Spinal cord (tissue), 10 donors: ENCODE measurements around the gene C6orf58. TPM values are rescaled to one million over a fixed set of nuclear protein-coding genes. Genes with fewer than 3 reads are reported as not detected.
A peak's percentile ranks its signal among the peaks of the same experiment; 100 is the strongest.
"Not testable (repeated sequence)": the region's sequence is repeated elsewhere in the genome, so short reads cannot be mapped to it uniquely, and the experiment has no call there.

Experiments
- DNase-seq, 6 donors: peaks; one replicate each; pipeline versions ENCODE4 v3.0.0 to v3.0.0-alpha.2; 2013 to 2015; ENCODE audit warnings: low spot score in 6 of 6, low read depth in 4 of 6
- H3K27ac ChIP-seq: one replicate; pipeline ENCODE4 v1.5.1; 2013; ENCODE audit warnings: low read depth, low read length, control low read depth
- H3K27me3 ChIP-seq: one replicate; pipeline ENCODE4 v1.6.1; 2013; ENCODE audit warnings: low read length; ENCODE audit not compliant: control insufficient read depth, insufficient read depth
- H3K36me3 ChIP-seq: one replicate; pipeline ENCODE4 v1.6.1; 2013; ENCODE audit warnings: low read length; ENCODE audit not compliant: control insufficient read depth, insufficient read depth
- H3K4me1 ChIP-seq: one replicate; pipeline ENCODE4 v1.6.1; 2013; ENCODE audit warnings: low read length; ENCODE audit not compliant: control insufficient read depth, insufficient read depth
- H3K4me3 ChIP-seq: one replicate; pipeline ENCODE4 v1.5.1; 2013; ENCODE audit warnings: low read depth, low read length, control low read depth
- H3K9me3 ChIP-seq: one replicate; pipeline ENCODE4 v1.6.1; 2013; ENCODE audit warnings: low read length; ENCODE audit not compliant: control insufficient read depth, insufficient read depth
- WGBS: methylation state at CpG from one replicate; pipeline ENCODE4 v1.1.5; 2013; ENCODE audit warnings: missing lambda C conversion rate; ENCODE audit not compliant: insufficient coverage; 5-methylcytosine and 5-hydroxymethylcytosine counted together
- polyA plus RNA-seq, 2 donors: library from polyadenylated mRNA; unstranded; fragments of 120-200 nt; gene quantifications; one replicate each; pipeline ENCODE4 v1.2.1, GENCODE V29; 2013; ENCODE audit not compliant: insufficient read length in 2 of 2
- total RNA-seq, 2 donors: library from RNA; depleted of rRNA in 1 of 2; stranded (reverse); fragments of 120-200 nt in 1 of 2; fragments of >200 nt in 1 of 2; gene quantifications; one replicate each; pipeline versions ENCODE4 v1.2.3 to v1.2.4, GENCODE V29; 2013 to 2014
- donor health status: healthy.

Gene C6orf58
- total and polyA plus RNA-seq, 4 donors = 0.17 to 1.6 (median 1.2) TPM; not detected in 1

GRCh38 chr6:127587875-127588274 is 10.9 kb downstream of the C6orf58 start:
- H3K9me3 ChIP-seq = no peaks in the 10 kb centered on the region
- no peaks in the 10 kb centered on the region for H3K27me3 ChIP-seq
- H3K4me1 ChIP-seq = no peaks in the 10 kb centered on the region
- no peak for DNase-seq
- no peaks in the 10 kb centered on the region for H3K36me3 ChIP-seq
- 80% methylated on average over 1 of the region's 2 CpGs for WGBS
- no peak overlapping the region for H3K27ac ChIP-seq
- H3K4me3 ChIP-seq = no peak overlapping the region

GRCh38 chr6:127589135-127589534 is 12.2 kb downstream of the C6orf58 start:
- no peaks in the 10 kb centered on the region for H3K4me1 ChIP-seq
- H3K27me3 ChIP-seq = no peaks in the 10 kb centered on the region
- no peak overlapping the region for H3K4me3 ChIP-seq
- H3K36me3 ChIP-seq = no peaks in the 10 kb centered on the region
- no peak for DNase-seq
- no peaks in the 10 kb centered on the region for H3K9me3 ChIP-seq
- H3K27ac ChIP-seq = no peak overlapping the region

GRCh38 chr6:127590344-127590743 is 13.4 kb downstream of the C6orf58 start:
- Histone ChIP-seq H3K36me3 (no peaks in the 10 kb centered on the region), H3K4me1 (no peaks in the 10 kb centered on the region), H3K4me3 (no peak overlapping the region), H3K9me3 (no peaks in the 10 kb centered on the region), H3K27me3 (no peaks in the 10 kb centered on the region), H3K27ac (no peak overlapping the region)
- no CpG with 5 or more reads among the region's 1 CpG for WGBS
- no peak for DNase-seq

- no peak for DNase-seq
- H3K9me3 ChIP-seq = no peaks in the 10 kb centered on the region
- no peaks in the 10 kb centered on the region for H3K36me3 ChIP-seq
- no peak overlapping the region for H3K27ac ChIP-seq
- no peak overlapping the region for H3K4me3 ChIP-seq
- H3K4me1 ChIP-seq = no peaks in the 10 kb centered on the region
- no CpG with 5 or more reads among the region's 7 CpGs for WGBS
- H3K27me3 ChIP-seq = no peaks in the 10 kb centered on the region
Measured at GRCh38 chr6:127592964-127593363, 16.0 kb downstream of the C6orf58 start.

- H3K36me3 ChIP-seq, DNase-seq, H3K27ac ChIP-seq, H3K27me3 ChIP-seq, H3K4me3 ChIP-seq, H3K4me1 ChIP-seq, H3K9me3 ChIP-seq: not testable (repeated sequence)
- WGBS = 96% methylated on average over 5 of the region's 21 CpGs
Measured at GRCh38 chr6:127593456-127593855, 16.5 kb downstream of the C6orf58 start.

GRCh38 chr6:127606131-127606562 is 29.2 kb downstream of the C6orf58 start:
- peak in 2 of 6 donors; percentile 28 to 62 for DNase-seq
- Histone ChIP-seq H3K36me3 (no peaks in the 10 kb centered on the region), H3K4me1 (no peaks in the 10 kb centered on the region), H3K27me3 (no peaks in the 10 kb centered on the region), H3K27ac (no peak overlapping the region), H3K4me3 (no peak overlapping the region), H3K9me3 (no peaks in the 10 kb centered on the region)
- WGBS = 71% methylated on average over 3 of the region's 3 CpGs

- no peaks in the 10 kb centered on the region for H3K4me1 ChIP-seq
- WGBS = 89% methylated on average over 1 of the region's 3 CpGs
- H3K36me3 ChIP-seq = no peaks in the 10 kb centered on the region
- no peak for DNase-seq
- H3K27me3 ChIP-seq = no peaks in the 10 kb centered on the region
- H3K9me3 ChIP-seq = no peaks in the 10 kb centered on the region
- no peak overlapping the region for H3K4me3 ChIP-seq
- H3K27ac ChIP-seq = no peak overlapping the region
Measured at GRCh38 chr6:127608554-127609270, 31.7 kb downstream of the C6orf58 start.

GRCh38 chr6:127618729-127619128 is 41.8 kb downstream of the C6orf58 start:
- Histone ChIP-seq H3K4me3 (no peak overlapping the region), H3K27ac (no peak overlapping the region), H3K27me3 (no peaks in the 10 kb centered on the region), H3K36me3 (no peaks in the 10 kb centered on the region), H3K9me3 (no peaks in the 10 kb centered on the region), H3K4me1 (no peaks in the 10 kb centered on the region)
- WGBS = 92% methylated on average over 2 of the region's 5 CpGs
- DNase-seq = no peak

- WGBS = 90% methylated on average over 1 of the region's 1 CpG
- Histone ChIP-seq H3K36me3 (no peaks in the 10 kb centered on the region), H3K9me3 (no peaks in the 10 kb centered on the region), H3K4me3 (no peak overlapping the region), H3K27ac (no peak overlapping the region), H3K4me1 (no peaks in the 10 kb centered on the region), H3K27me3 (no peaks in the 10 kb centered on the region)
- DNase-seq = no peak
Measured at GRCh38 chr6:127630800-127631199, 53.8 kb downstream of the C6orf58 start.

- H3K27me3 ChIP-seq = no peaks in the 10 kb centered on the region
- no peaks in the 10 kb centered on the region for H3K36me3 ChIP-seq
- H3K9me3 ChIP-seq = no peaks in the 10 kb centered on the region
- no peaks in the 10 kb centered on the region for H3K4me1 ChIP-seq
- H3K4me3 ChIP-seq = no peak overlapping the region
- DNase-seq = no peak
- H3K27ac ChIP-seq = no peak overlapping the region
Measured at GRCh38 chr6:127634178-127634577, 57.2 kb downstream of the C6orf58 start.
